Neutrophil (primary cell): ENCODE results near the gene CDKL2.
"Not testable (repeated sequence)": the region's sequence is repeated elsewhere in the genome, so short reads cannot be mapped to it uniquely, and the experiment has no call there.

Source experiments
- H3K27ac ChIP-seq: fragments of 200-600 bp; sonication (generic); 2 replicates; pipeline ENCODE4 v1.5.1; 2016; ENCODE audit warnings: mild to moderate bottlenecking, moderate library complexity
- H3K27me3 ChIP-seq: fragments of 200-600 bp; sonication (generic); 2 replicates; pipeline ENCODE4 v1.6.0; 2016; ENCODE audit warnings: mild to moderate bottlenecking
- H3K36me3 ChIP-seq: fragments of 200-600 bp; sonication (generic); 2 replicates; pipeline ENCODE4 v1.5.1; 2017
- H3K4me1 ChIP-seq, 2 experiments: fragments of 200-600 bp in 1 of 2; sonication (generic) in 1 of 2; 1 replicate in 1 of 2; 2 replicates in 1 of 2; pipeline versions ENCODE4 v1.5.1 to v1.6.1; 2013 to 2016; ENCODE audit warnings: low read depth in 1 of 2, low read length in 1 of 2, mild to moderate bottlenecking in 1 of 2, moderate library complexity in 1 of 2; ENCODE audit not compliant: control insufficient read depth in 1 of 2, insufficient read depth in 1 of 2
- H3K4me3 ChIP-seq, 2 experiments: fragments of 200-600 bp in 1 of 2; sonication (generic) in 1 of 2; 1 replicate in 1 of 2; 2 replicates in 1 of 2; pipeline ENCODE4 v1.5.1; 2013 to 2016; ENCODE audit warnings: low read depth in 1 of 2, low read length in 1 of 2, mild to moderate bottlenecking in 1 of 2, moderate library complexity in 1 of 2
- H3K9me3 ChIP-seq: fragments of 200-600 bp; sonication (generic); 2 replicates; pipeline ENCODE4 v1.5.1; 2016
- TF ChIP-seq, protein P1 (sequence below): fragments of 200-600 bp; sonication (generic); IDR thresholded peaks from 2 replicates; pipeline ENCODE4 v1.5.1; 2016; ENCODE audit warnings: antibody characterized with exemption

CDKL2 gene

DNA sequence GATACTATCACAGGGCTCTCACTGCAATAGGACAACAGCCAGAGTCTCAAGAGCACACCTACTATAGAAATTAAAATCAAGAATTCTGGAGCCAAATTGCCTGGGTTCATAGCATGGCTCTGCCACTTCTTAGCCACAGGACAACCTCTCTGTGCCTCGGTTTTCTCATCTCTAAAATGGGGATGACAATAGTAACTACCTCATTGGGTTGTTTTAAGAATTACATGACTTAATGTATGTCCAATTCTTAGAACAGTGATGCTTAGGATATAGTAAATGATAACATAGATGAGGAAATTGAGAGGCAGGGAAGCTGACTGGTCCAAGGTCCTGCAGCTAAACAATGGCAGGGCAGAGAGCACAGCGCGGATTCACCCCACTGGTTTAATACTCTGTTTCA lies 85.5 kb downstream of the CDKL2 start:
- TF ChIP-seq, protein P1, sequence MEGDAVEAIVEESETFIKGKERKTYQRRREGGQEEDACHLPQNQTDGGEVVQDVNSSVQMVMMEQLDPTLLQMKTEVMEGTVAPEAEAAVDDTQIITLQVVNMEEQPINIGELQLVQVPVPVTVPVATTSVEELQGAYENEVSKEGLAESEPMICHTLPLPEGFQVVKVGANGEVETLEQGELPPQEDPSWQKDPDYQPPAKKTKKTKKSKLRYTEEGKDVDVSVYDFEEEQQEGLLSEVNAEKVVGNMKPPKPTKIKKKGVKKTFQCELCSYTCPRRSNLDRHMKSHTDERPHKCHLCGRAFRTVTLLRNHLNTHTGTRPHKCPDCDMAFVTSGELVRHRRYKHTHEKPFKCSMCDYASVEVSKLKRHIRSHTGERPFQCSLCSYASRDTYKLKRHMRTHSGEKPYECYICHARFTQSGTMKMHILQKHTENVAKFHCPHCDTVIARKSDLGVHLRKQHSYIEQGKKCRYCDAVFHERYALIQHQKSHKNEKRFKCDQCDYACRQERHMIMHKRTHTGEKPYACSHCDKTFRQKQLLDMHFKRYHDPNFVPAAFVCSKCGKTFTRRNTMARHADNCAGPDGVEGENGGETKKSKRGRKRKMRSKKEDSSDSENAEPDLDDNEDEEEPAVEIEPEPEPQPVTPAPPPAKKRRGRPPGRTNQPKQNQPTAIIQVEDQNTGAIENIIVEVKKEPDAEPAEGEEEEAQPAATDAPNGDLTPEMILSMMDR, result no peak
- Histone ChIP-seq H3K4me1 (no peaks in the 10 kb centered on the region), H3K4me3 (no peak overlapping the region), H3K36me3 (no peaks in the 10 kb centered on the region), H3K27ac (no peak overlapping the region), H3K9me3 (no peaks in the 10 kb centered on the region), H3K27me3 (no peaks in the 10 kb centered on the region)

DNA sequence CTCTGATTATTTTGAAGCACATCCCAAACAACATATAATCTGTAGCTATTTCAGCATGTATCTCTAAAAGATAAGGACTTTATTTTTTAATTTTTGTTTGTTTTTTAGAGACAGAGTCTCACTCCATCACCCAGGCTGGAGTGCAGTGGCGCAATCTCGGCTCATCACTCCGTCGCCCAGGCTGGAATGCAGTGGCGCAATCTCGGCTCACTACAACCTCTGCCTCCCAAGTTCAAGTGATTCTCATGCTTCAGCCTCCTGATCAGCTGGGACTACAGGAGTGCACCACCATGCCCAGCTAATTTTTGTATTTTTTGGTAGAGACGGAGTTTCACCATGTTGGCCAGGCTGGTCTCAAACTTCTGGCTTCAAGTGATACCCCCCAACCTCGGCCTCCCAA lies 86.1 kb downstream of the CDKL2 start:
- not testable (repeated sequence) for H3K27me3 ChIP-seq, H3K9me3 ChIP-seq, H3K36me3 ChIP-seq, H3K4me3 ChIP-seq, H3K4me1 ChIP-seq, H3K27ac ChIP-seq

DNA sequence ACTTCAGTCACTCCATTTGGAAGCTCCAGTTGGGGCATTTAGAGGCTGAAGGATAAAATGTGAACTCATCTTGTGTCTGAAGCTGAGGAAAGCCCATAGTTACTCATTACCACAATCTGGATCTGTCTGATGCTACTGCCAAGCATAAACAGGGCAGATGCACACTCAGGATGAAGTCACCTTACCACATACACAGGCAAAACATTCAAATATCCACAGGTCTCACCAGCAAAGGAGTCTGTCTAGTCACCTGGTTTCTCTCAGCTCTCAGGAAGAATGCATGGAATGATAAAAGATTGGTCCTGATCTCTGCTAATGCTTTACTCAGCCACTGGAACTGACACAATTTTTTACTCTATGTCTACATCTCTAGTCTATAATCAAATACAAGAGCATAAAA lies 87.5 kb downstream of the CDKL2 start:
- Histone ChIP-seq H3K27ac (no peak overlapping the region), H3K36me3 (no peaks in the 10 kb centered on the region), H3K4me3 (no peak overlapping the region), H3K9me3 (no peaks in the 10 kb centered on the region), H3K27me3 (no peaks in the 10 kb centered on the region), H3K4me1 (no peaks in the 10 kb centered on the region)
- TF ChIP-seq, protein P1, result no peak

DNA sequence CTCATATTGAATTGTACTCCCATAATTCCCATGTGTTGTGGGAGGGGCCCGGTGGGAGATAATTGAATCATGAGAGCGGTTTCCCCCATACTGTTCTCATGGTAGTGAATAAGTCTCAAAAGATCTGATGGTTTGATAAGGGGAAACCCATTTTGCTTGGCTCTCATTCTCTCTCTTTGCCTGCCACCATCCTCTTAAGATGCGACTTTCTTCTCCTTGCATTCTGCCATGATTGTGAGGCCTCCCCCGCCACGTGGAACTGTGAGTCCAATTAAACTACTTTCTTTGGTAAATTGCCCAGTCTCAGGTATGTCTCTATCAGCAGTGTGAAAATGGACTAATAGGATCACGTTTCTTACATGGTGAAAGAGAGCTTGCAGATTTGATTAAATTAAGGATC lies 93.0 kb downstream of the CDKL2 start:
- not testable (repeated sequence) for H3K27me3 ChIP-seq, H3K4me1 ChIP-seq, H3K4me3 ChIP-seq, H3K27ac ChIP-seq, H3K9me3 ChIP-seq, H3K36me3 ChIP-seq

DNA sequence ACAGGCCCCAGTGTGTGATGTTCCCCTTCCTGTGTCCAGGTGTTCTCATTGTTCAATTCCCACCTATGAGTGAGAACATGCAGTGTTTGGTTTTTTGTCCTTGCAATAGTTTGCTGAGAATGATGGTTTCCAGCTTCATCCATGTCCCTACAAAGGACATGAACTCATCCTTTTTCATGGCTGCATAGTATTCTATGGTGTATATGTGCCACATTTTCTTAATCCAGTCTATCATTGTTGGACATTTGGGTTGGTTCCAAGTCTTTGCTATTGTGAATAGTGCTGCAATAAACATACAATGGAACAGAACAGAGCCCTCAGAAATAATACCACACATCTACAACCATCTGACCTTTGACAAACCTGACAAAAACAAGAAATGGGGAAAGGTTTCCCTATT lies 96.4 kb downstream of the CDKL2 start:
- not testable (repeated sequence) for H3K27ac ChIP-seq, H3K36me3 ChIP-seq, H3K4me3 ChIP-seq, H3K4me1 ChIP-seq, H3K9me3 ChIP-seq, H3K27me3 ChIP-seq

DNA sequence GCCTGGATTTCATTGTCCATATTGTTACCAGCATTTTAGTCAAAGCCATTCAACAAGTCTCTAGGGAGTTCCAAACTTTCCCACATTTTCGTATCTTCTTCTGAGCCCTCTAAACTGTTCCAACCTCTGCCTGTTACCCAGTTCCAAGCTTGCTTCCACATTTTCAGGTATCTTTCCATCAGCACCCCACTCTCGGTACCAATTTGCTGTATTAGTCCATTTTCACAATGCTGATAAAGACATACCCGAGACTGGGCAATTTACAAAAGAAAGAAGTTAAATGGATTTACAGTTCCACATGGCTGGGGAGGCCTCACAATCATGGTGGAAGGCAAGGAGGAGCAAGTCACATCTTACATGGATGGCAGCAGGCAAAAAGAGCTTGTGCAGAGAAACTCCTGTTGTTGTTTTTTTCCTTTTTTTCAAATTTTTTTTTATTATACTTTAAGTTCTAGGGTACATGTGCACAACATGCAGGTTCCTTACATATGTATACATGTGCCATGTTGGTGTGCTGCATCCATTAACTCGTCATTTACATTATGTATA lies 96.9 kb downstream of the CDKL2 start:
- not testable (repeated sequence) for H3K4me1 ChIP-seq

DNA sequence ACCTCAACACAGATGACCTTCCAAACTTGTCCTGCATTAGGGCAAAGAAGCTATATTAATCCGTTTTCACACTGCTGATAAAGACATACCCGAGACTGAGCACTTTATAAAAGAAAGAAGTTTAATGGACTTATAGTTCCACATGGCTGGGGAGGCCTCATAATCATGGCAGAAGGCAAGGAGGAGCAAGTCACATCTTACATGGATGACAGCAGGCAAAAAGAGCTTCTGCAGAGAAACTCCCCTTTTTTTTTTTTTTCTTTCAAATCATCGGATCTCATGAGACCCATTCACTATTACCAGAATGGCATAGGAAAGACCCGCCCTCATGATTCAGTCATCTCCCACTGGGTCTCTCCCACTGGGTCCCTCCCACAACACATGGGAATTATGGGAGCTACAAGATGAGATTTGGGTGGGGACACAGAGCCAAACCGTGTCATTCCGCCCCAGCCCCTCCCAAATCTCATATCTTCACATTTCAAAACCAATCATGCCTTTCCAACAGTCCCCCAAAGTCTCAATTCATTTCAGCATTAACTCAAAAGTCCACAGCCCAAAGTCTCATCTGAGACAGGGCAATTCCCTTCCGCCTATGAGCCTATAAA lies 98.7 kb downstream of the CDKL2 start:
- not testable (repeated sequence) for H3K4me1 ChIP-seq, H3K27me3 ChIP-seq, H3K27ac ChIP-seq, H3K9me3 ChIP-seq, H3K4me3 ChIP-seq
- peaks cover 21% of the 10 kb centered on the region for H3K36me3 ChIP-seq

More for the DNA sequence above, 96.9 kb downstream of the CDKL2 start:
- H3K27me3 ChIP-seq, H3K36me3 ChIP-seq, H3K27ac ChIP-seq, H3K9me3 ChIP-seq, H3K4me3 ChIP-seq: not testable (repeated sequence)

DNA sequence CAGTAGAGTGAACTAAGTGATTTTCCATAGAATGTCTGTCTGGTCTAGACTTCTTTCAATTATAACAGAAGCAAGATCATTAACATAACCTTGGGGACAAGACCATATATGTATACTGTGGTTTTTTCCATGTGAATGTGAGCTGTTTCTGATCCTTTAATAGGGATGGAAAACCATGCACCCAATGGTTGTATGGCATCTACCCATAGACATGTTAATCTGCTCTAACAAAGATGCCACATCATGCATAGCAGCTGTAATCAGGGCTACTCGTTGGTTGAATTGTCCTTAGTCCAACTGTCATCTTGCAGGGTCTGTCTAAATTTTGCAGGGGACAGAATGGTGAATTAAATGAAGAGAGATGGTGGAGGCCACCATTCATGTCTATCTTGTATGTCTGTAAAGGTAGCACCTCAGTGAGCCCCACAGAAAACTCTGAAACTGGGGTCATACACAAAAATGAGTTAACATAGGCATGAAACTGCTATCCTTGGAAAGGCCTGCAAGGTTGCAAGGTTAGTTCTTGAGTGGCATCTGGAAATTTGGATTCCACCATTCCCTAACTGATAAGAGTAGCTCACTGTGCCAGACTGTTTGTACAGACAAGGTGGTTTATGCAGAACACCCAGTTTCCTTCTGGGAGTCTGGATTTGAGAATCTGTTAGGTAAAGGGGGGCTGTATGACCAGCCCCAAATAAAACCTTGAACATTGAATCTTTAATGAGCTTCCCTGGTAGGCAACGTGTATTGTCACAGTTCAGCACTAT lies 99.6 kb downstream of the CDKL2 start:
- H3K36me3 ChIP-seq, result peaks cover 25% of the 10 kb centered on the region
- H3K27me3 ChIP-seq, result no peaks in the 10 kb centered on the region
- TF ChIP-seq, protein P1, result no peak
- no peaks in the 10 kb centered on the region for H3K4me1 ChIP-seq
- no peak overlapping the region for H3K4me3 ChIP-seq
- H3K9me3 ChIP-seq, result no peaks in the 10 kb centered on the region
- no peak overlapping the region for H3K27ac ChIP-seq
